GM21737 (cell line): ENCODE data around the gene KRTAP12-2.
"Not testable (repeated sequence)": the region's sequence is repeated elsewhere in the genome, so short reads cannot be mapped to it uniquely, and the experiment has no call there.

Experiments used
- ATAC-seq: cut with Tn5 transposase; IDR thresholded peaks from one replicate; pipeline ENCODE4 v1.9.1; 2021; ENCODE audit warnings: mild to moderate bottlenecking, moderate library complexity; ENCODE audit not compliant: unreplicated experiment

KRTAP12-2 gene

DNA sequence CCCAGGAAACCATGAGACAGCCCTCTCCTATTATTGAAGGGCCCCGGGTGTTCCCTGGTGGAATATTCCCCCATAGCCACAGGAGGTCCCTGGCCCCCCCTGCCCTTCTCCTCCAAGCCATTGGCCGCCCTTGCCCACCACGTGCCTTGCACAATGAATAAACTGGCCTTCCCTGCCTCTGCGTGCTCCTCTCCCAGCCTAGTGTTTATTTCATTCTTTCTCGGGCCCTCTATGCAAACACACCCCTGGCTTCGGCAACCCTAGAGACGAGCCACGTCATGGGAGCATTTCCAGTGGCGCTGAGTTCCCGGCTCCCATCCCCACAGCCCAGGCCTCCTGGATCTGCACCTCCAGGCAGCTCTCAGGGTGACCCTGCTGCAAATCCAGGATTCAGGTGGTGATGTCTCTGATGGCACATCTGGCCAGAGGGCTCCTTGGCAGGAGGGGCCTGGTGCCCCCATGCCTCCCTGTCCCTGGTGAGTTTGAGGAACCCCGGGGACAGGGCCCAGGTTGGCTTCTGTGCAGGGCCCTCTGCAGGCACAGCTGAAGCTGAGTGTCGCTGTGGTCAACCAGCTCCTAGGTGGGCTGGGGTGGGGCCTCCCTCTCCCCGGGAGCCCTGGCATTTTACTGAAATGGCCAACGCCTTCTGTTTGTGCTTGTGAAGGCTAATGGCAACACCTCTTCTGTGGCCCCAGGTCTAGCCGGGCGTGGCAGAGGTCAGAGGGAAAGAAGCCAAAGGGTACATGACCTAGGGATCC lies 36.4 kb upstream of the KRTAP12-2 start:
- ATAC-seq, result no peak

DNA sequence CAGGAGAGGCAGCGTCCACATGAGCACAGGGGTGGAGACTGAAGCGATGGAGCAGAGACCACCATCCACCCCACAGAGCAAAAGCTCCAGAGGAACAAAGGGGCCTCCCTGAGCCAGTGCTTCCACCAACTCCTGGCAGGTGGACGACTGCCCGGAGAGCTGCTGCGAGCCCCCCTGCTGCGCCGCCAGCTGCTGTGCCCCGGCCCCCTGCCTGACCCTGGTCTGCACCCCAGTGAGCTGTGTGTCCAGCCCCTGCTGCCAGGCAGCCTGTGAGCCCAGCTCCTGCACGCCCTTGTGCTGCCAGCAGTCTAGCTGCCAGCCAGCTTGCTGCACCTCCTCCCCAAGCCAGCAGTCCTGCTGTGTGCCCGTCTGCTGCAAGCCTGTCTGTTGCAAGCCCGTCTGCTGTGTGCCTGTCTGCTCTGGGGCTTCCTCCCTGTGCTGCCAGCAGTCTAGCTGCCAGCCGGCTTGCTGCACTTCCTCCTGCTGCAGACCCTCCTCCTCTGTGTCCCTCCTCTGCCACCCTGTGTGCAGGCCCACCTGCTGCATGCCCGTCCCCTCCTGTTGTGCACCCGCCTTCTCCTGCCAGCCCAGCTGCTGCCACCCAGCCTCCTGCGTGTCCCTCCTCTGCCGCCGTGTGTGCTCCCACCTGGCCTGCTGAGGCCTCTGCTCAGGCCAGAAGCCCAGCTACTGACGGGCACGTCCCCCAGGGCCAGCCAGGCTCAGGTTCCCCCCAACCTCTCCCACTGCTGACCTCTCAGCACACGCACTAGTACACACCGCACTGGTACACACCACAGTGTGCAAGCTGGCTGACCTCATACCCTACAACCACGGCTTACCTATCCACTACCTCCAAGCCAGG lies 35.6 kb upstream of the KRTAP12-2 start:
- ATAC-seq, result no peak

GRCh38 chr21:44701541-44701940 lies 34.8 kb upstream of the KRTAP12-2 start:
- no peak for ATAC-seq

GRCh38 chr21:44701023-44701400 lies 34.3 kb upstream of the KRTAP12-2 start:
- ATAC-seq, result no peak

DNA sequence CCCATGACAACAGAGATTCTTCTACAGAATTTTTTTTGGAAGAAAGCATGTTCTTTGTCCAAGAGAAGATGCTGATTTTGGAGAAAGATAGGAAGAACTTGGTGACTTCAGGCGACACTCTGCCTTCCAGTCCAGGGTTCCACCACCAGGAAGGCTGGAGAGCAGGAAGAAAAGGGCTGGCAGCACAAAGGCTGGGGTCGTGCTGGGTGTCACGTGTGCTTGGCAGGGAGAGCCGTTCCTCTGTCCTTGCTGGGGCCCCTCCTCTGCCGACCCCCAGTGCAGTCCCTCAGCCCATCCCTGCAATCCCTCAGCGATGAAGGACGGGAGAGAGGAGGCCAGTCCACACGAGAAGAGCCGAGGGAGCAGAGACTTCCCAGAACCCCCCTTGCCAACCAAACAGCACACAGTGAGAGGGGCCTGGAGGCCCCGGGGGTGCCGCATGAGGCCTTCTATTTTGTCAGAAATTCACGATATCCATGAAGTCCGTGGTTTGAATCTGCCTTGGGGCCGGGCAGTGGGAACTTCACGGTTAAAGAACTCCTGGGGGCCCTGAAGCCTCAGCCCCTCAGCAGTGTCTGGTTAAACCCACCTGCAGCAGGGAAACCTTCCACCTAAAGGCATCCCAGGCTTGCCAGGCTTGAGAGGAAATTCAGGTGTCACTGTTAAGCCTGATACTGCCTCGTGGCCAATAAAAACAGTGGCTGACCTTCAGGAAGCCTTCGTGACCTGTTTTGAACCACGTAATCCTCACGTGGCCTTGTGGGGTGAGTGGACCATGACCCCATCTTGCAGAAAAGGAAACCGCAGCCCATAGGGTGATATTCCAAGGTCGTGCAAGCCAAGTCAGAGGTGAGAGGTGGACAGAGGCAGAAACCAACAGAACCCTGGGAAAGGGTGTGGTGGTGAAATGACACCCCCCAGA lies 33.6 kb upstream of the KRTAP12-2 start:
- ATAC-seq, result no peak

DNA sequence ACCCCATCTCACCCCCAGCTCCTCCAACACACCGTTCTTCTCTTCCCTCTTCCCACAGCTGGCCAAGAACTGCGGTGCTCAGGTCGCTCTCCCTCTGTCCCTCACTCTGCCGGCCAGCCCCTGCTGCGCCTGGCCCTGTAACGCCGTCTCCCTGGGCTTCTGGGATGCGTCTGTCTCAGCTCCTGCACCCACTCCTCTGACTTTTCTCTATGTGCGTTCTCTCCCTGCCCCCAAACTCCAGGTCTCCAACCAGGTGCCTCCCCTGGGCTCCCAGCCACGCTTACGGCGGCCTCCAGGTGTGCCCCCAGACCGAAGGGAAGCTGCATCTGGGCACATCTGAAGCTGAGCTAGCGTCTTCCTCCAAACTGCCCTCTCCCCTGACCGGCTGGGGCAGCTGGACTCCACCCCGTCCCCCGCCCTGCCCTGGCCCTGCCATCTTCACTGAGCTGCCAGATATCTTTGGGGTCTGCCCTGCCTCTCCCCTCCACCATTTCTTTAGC lies 32.8 kb upstream of the KRTAP12-2 start:
- no peak for ATAC-seq

DNA sequence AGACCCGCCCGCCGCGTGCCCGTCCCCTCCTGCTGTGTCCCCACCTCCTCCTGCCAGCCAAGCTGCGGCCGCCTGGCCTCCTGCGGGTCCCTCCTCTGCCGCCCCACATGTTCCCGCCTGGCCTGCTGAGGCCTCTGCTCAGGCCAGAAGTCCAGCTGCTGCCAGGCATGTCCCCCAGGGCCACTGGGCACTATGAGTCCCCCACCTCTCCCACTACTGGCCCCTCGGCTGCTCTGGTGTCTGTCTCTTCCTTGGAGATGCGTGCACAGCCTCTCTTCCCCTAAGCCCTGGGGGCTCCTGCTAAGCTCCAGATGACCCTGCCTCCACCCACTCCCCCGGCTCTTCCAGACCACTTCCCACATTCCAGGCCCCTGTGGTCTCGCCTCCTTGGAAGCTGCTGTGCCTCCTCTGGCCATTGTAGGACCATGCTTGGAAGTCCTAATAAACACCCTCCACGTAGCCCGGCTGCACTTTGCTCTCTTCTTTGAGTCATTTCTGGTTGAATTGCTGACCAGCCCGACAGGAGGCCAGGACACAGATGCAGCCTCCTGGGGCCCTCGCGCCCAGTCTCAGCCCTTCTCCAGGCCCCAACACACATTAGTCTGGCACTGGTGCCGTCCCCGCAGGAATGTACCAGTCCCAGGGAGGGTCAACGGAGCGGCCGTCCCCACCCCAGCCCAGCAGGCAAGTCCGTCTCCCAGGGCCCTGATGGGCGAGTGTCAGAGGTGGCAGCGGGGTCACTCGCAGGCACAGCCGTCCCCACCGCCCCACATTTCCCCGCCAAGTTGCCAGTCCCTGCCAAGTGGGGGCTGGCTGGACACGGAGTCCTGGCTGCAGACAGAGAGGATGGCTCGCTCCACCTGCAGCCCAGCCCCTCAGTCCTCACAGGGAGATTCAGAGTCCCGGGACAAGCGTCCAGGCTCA lies 31.3 kb upstream of the KRTAP12-2 start:
- ATAC-seq, result no peak

DNA sequence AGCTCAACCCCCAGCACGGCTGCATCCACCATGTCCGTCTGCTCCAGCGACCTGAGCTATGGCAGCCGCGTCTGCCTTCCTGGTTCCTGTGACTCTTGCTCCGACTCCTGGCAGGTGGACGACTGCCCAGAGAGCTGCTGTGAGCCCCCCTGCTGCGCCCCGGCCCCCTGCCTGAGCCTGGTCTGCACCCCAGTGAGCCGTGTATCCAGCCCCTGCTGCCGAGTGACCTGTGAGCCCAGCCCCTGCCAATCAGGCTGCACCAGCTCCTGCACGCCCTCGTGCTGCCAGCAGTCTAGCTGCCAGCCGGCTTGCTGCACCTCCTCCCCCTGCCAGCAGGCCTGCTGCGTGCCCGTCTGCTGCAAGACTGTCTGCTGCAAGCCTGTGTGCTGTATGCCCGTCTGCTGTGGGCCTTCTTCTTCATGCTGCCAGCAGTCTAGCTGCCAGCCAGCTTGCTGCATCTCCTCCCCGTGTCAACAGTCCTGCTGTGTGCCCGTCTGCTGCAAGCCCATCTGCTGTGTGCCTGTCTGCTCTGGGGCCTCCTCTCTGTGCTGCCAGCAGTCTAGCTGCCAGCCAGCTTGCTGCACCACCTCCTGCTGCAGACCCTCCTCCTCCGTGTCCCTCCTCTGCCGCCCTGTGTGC lies 30.6 kb upstream of the KRTAP12-2 start, which contains the start of gene KRTAP10-12:
TSS of gene KRTAP10-12 (plus strand) at position 1 of the 639 bp plus-strand sequence. CDS start at position 31, 30 bp downstream.
- not testable (repeated sequence) for ATAC-seq

DNA sequence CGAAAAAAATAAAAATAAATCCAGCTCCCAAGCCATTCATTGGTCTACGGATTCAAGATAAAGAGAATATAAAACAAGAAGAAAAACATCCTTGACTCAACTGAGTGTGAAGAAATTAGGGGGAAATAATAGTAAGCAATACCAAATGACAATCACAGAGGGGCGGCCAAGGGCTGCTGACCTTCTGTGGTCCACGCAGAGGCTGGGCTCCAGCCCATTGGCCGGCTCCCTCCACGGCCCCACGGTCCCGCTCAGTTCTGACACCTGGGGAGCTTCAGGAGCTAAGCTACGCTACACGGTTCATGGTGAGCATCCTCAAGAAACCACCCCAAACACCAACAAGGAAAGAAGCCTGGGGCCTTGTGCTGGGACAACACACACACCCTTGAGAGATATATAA lies 29.8 kb upstream of the KRTAP12-2 start:
- ATAC-seq, result no peak

GRCh38 chr21:44695641-44696040 lies 28.9 kb upstream of the KRTAP12-2 start:
- no peak for ATAC-seq

DNA sequence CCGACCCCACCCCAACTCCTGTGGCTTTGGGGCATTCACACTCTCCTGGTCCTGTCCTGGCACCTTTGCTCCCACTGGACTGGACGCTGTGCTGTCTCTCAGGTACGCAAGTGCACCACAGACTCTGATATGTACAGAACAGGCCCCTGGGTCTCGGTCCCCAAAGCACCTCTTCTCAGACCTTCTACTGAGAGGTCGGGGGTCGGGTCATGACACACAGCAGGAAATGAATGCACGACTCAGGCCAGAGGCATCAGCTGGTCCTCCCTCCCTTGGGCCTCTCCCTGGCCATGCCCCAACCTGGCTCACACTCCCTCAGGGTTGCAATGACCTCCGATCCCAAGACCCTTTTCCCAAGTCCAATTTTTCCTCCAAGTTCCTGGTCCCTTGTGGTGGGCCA lies 28.5 kb upstream of the KRTAP12-2 start:
- no peak for ATAC-seq

DNA sequence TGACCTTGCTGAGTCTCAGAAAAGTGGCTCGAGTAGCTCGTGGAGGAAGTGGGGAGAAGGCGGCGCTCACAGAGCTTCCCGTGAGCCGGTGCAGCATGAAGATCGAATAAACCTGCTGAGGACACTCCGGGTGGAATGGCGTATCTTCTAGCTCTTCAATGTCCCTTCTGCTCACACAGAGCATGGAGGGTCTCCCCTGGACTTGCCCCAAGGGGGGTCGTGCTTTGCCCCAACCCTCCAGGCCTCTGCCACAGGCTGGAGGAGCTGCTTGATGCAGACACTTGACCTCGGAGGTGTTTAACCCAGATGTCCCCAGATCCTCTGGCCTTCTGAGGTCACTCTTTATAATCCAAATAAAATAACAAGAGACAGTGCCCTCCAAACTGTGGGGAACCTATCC lies 28.0 kb upstream of the KRTAP12-2 start:
- ATAC-seq, result no peak

DNA sequence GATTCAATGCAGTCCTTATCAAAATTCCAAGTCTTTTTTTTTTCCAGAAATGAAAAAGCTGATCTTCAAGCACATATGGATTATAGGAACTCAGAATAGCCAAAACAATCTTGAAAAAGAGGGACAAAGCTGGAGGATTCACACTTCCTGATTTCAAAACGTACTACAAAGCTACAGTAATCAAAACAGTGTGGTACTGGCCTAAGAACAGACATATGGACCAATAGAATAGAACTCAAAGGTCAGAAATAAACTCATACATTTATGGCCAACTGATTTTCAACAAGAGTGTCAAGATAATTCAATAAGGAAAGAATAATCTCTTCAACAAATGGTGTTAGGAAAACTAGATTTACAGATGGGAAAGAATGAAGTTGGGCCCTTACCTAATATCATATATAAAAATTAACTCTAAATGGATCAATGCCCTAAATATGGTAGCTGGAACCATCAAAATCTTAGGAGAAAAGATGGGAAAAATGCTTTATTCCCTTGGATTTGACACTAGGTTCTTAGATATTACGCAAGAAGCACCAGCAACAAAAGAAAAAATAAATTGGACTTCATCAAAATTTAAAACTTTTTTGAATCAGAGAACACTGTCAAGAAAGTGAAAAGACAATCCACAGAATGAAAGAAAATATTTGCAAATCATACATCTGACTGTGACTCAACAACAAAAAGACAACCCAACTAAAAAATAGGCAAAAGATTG lies 26.2 kb upstream of the KRTAP12-2 start:
- ATAC-seq, result no peak

- no peak for ATAC-seq
These were observed 25.0 kb upstream of the KRTAP12-2 start for GRCh38 chr21:44691686-44692085.

DNA sequence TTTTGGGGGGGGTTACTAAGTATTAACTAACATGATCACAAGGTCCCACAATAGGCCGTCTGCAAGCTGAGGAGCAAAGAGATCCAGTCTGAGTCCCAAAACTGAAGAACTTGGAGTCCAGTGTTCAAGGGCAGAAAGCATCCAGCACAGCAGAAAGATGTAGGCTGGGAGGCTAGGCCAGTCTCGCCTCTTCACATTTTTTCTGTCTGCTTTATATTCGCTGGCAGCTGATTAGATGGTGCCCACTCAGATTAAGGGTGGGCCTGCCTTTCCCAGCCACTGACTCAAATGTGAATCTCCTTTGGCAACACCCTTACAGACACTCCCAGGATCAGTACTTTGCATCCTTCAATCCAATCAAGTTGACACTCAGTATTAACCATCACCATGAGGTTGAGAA lies 23.0 kb upstream of the KRTAP12-2 start:
- not testable (repeated sequence) for ATAC-seq

DNA sequence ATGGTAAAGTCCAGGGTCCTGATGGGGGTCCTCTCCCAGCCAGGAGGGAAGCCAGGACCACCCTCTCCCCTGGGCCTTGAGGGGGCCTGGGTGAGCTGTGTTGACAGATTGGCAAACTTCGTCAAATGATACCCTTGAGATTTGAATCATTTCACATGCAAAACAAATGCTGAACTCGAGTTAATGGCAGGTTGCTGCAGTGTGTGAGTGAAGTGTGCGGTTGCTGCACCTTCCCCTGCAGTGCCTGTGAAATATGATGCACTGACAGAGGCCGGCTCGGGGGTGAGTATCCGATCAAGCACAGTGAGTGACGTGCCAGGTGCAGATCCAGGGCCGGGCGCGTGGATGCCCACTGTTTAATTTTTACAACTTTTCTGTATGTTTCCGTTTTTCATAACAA lies 20.9 kb upstream of the KRTAP12-2 start:
- no peak for ATAC-seq

DNA sequence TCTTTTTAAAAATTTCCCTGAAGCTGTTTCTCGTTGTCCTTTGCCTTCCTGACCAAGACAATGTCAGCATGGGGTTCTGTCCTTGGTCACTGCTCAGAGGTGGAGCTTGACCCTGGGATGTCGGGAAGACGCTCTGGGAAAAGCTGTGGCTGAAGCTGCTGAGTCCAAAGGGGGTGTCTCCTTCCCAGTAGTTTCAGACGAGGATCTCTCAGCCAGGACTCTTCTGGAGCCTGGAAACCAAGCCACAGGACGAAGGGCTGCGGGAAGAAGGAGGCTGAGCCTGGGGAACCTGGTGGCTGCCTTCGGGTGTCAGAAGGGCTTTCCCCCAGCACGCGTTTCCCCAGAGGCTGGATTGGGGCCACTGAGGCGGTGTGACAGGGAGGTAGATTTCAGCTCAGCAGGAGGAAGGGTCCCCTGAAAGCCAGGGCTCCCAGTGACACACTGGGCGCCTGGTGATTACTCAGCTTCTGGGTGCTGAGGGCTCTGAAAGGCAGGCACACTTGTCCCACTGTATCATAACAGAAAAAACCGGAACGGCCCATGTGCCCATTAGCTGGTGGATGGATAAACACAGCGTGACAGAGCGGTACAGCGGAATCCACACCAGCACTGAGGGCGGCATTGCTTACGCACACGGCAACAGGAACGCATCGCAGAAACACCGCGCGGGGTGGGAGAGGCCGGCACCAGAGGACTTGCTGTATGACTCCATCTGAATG lies 20.3 kb upstream of the KRTAP12-2 start:
- no peak for ATAC-seq
